MM.1S (cell line): Measurements from ENCODE around the gene GJB4.

Source experiments
- DNase-seq: peaks from one replicate; pipeline ENCODE4 v3.0.0-alpha.2; 2015
- H2AFZ ChIP-seq: fragments of 300-600 bp; sonication (generic); 2 replicates; pipeline ENCODE4 v1.6.0; 2016; ENCODE audit warnings: antibody characterized with exemption, low read length
- H3F3A ChIP-seq: fragments of 300-600 bp; sonication (generic); 2 replicates; pipeline ENCODE4 v1.6.1; 2016; ENCODE audit warnings: mild to moderate bottlenecking, antibody characterized with exemption, low read length, moderate library complexity, mixed read lengths; ENCODE audit not compliant: insufficient read depth
- H3K27ac ChIP-seq: fragments of 300-600 bp; sonication (generic); 2 replicates; pipeline ENCODE4 v1.5.1; 2016; ENCODE audit warnings: mild to moderate bottlenecking, low read length
- H3K27me3 ChIP-seq: fragments of 300-600 bp; sonication (generic); replicated peaks from 2 replicates; pipeline ENCODE4 v1.6.0; 2016; ENCODE audit warnings: low read length; ENCODE audit not compliant: insufficient read depth
- H3K36me3 ChIP-seq: fragments of 300-600 bp; sonication (generic); replicated peaks from 2 replicates; pipeline ENCODE4 v1.6.1; 2016; ENCODE audit warnings: mild to moderate bottlenecking, low read length, mixed read lengths; ENCODE audit not compliant: insufficient read depth
- H3K4me1 ChIP-seq: fragments of 300-600 bp; sonication (generic); 2 replicates; pipeline ENCODE4 v1.6.1; 2016; ENCODE audit warnings: low read length, mixed read lengths
- H3K4me2 ChIP-seq: fragments of 300-600 bp; sonication (generic); 2 replicates; pipeline ENCODE4 v1.6.0; 2016; ENCODE audit warnings: low read depth, low read length
- H3K4me3 ChIP-seq: fragments of 300-600 bp; sonication (generic); 2 replicates; pipeline ENCODE4 v1.5.1; 2016; ENCODE audit warnings: low read length, mixed read lengths
- H3K79me2 ChIP-seq: fragments of 300-600 bp; sonication (generic); 2 replicates; pipeline ENCODE4 v1.6.1; 2016; ENCODE audit warnings: mixed run types, low read length, mixed read lengths
- H3K9ac ChIP-seq: fragments of 300-600 bp; sonication (generic); 2 replicates; pipeline ENCODE4 v1.6.1; 2016; ENCODE audit warnings: low read length, mixed read lengths
- H3K9me2 ChIP-seq: fragments of 300-600 bp; sonication (generic); replicated peaks from 2 replicates; pipeline ENCODE4 v1.6.1; 2016; ENCODE audit warnings: mild to moderate bottlenecking, low read length, mixed read lengths; ENCODE audit not compliant: insufficient read depth
- H3K9me3 ChIP-seq: fragments of 300-600 bp; sonication (generic); replicated peaks from 2 replicates; pipeline ENCODE4 v1.6.1; 2016; ENCODE audit warnings: mild to moderate bottlenecking, low read length, mixed read lengths; ENCODE audit not compliant: insufficient read depth
- H4K20me1 ChIP-seq: fragments of 300-600 bp; sonication (generic); 2 replicates; pipeline ENCODE4 v1.6.1; 2016; ENCODE audit warnings: mild to moderate bottlenecking, low read length, moderate library complexity, mixed read lengths; ENCODE audit not compliant: insufficient read depth
- CTCF ChIP-seq: fragments of 300-600 bp; sonication (generic); IDR thresholded peaks from 2 replicates; pipeline ENCODE4 v1.5.1; 2016; ENCODE audit warnings: antibody characterized with exemption, low read length, mixed read lengths
- EZH2 ChIP-seq: fragments of 300-600 bp; sonication (generic); optimal IDR thresholded peaks from 2 replicates; pipeline ENCODE3; 2017; ENCODE audit warnings: low read depth, mild to moderate bottlenecking, antibody characterized with exemption, low read length, mixed read lengths
- EZH2phosphoT487 ChIP-seq: fragments of 300-600 bp; sonication (generic); IDR thresholded peaks from 2 replicates; pipeline ENCODE4 v1.6.1; 2018; ENCODE audit warnings: antibody characterized with exemption, low read length

The GJB4 gene

DNA sequence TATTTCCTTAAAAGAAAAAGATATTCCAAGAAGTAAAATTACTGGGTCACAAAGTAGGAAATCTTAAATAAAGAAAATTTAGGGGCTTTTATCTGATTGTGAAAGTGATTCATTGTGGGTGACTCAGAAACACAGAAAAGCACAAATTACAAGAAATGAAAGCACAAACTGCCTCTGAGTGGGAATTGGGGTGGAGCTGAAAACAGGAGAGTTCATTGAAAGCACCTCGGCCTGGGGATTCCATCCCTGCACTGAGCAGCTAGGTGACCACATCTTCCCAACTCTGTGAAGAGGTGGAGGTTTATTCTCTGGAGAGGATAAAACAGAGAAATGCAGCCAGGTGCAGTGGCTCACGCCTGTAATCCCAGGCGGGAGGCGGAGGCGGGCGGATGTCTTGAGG lies 40.7 kb downstream of the GJB4 start:
- H3K27ac ChIP-seq, result no peak overlapping the region
- H3K27me3 ChIP-seq, result peaks cover 35% of the 10 kb centered on the region
- no peak for TF ChIP-seq CTCF
- TF ChIP-seq EZH2phosphoT487, result no peak
- TF ChIP-seq EZH2, result no peak
- no peaks in the 10 kb centered on the region for H4K20me1 ChIP-seq
- H3K4me2 ChIP-seq, result no peak overlapping the region
- no peaks in the 10 kb centered on the region for H3F3A ChIP-seq
- no peak overlapping the region for H3K9ac ChIP-seq
- H3K4me3 ChIP-seq, result no peak overlapping the region
- H3K36me3 ChIP-seq, result no peaks in the 10 kb centered on the region
- no peaks in the 10 kb centered on the region for H3K4me1 ChIP-seq
- no peaks in the 10 kb centered on the region for H3K79me2 ChIP-seq
- H2AFZ ChIP-seq, result no peak overlapping the region
- H3K9me2 ChIP-seq, result no peaks in the 10 kb centered on the region
- no peaks in the 10 kb centered on the region for H3K9me3 ChIP-seq
- no peak for DNase-seq

DNA sequence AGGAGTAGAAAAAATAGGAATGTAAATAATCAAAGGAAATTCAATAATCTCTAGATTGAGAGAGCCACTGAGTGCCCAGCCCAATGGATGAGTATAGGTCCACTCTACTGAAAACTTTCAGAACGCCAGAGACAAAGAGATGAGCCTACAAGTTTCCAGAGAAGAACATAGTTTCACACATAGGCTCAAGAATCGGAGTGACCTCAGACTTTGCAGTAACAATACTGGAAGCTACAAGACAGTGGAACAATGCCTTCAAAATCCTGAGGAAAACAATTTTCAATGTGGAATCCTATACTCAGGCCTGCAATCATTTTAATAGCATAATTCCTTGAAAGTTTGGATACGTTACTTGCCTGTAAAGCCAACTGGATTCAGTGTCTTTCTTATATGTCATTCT lies 44.2 kb downstream of the GJB4 start:
- Histone ChIP-seq H3K4me3 (no peak overlapping the region), H2AFZ (no peak overlapping the region), H4K20me1 (no peaks in the 10 kb centered on the region), H3K27me3 (peaks cover 7% of the 10 kb centered on the region; the same call in 1 of the 2 replicates), H3F3A (no peaks in the 10 kb centered on the region), H3K79me2 (no peaks in the 10 kb centered on the region), H3K36me3 (no peaks in the 10 kb centered on the region), H3K9me2 (no peaks in the 10 kb centered on the region), H3K4me1 (no peaks in the 10 kb centered on the region), H3K9me3 (no peaks in the 10 kb centered on the region), H3K9ac (no peak overlapping the region), H3K27ac (no peak overlapping the region), H3K4me2 (no peak overlapping the region)
- no peak for TF ChIP-seq CTCF
- TF ChIP-seq EZH2, result no peak
- TF ChIP-seq EZH2phosphoT487, result no peak
- DNase-seq, result no peak

GRCh38 chr1:34806396-34806795 lies 46.9 kb downstream of the GJB4 start:
- Histone ChIP-seq H3K4me3 (no peak overlapping the region), H2AFZ (no peak overlapping the region), H3K4me1 (no peaks in the 10 kb centered on the region), H3K9me2 (no peaks in the 10 kb centered on the region), H3K9me3 (no peaks in the 10 kb centered on the region), H3F3A (no peaks in the 10 kb centered on the region), H3K9ac (no peak overlapping the region), H3K36me3 (no peaks in the 10 kb centered on the region), H4K20me1 (no peaks in the 10 kb centered on the region), H3K4me2 (no peak overlapping the region), H3K79me2 (no peaks in the 10 kb centered on the region), H3K27me3 (peaks cover 3% of the 10 kb centered on the region; the same call in 1 of the 2 replicates), H3K27ac (no peak overlapping the region)
- TF ChIP-seq EZH2 (no peak), EZH2phosphoT487 (no peak), CTCF (no peak)
- no peak for DNase-seq
